HepG2 (cell line): ENCODE results near the gene LTK. TPM values are rescaled to one million over a fixed set of nuclear protein-coding genes. Genes with fewer than 3 reads are reported as not detected.

Source experiments
- KAT8 ChIP-seq: IDR thresholded peaks from 2 replicates; pipeline ENCODE4 v1.6.1; 2016; ENCODE audit warnings: missing genetic modification reagents, missing compliant biosample characterization
- RNF219 ChIP-seq: sonication (generic); formaldehyde crosslinking; IDR thresholded peaks from 2 replicates; pipeline ENCODE4 v1.5.0; 2020; ENCODE audit warnings: mild to moderate bottlenecking, missing genetic modification reagents
- TCF12 ChIP-seq, 2 experiments: fragments of 450-650 bp in 1 of 2; sonication (generic) in 1 of 2; formaldehyde crosslinking in 1 of 2; IDR thresholded peaks; 2 replicates each; pipeline versions ENCODE4 v1.6.1 to v1.8.0; 2017 to 2022; ENCODE audit warnings: antibody characterized with exemption in 1 of 2, mild to moderate bottlenecking in 1 of 2, missing genetic modification reagents in 1 of 2, moderate library complexity in 1 of 2
- ZGPAT ChIP-seq: IDR thresholded peaks from 2 replicates; pipeline ENCODE4 v1.6.1; 2016; ENCODE audit warnings: mild to moderate bottlenecking
- ZNF333 ChIP-seq: sonication (generic); formaldehyde crosslinking; IDR thresholded peaks from 2 replicates; pipeline ENCODE4 v1.4.0; 2020; ENCODE audit warnings: mild to moderate bottlenecking, missing genetic modification reagents, borderline replicate concordance
- ZNF382 ChIP-seq: sonication (generic); formaldehyde crosslinking; IDR thresholded peaks from 2 replicates; pipeline ENCODE4 v1.5.0; 2020; ENCODE audit warnings: missing genetic modification reagents, mild to moderate bottlenecking, borderline replicate concordance
- ZNF639 ChIP-seq: conservative IDR thresholded peaks from 2 replicates; pipeline ENCODE4 v1.6.1; 2018; ENCODE audit warnings: missing genetic modification reagents
- polyA plus RNA-seq, 8 experiments: library from polyadenylated mRNA; depleted of rRNA in 3 of 8; stranded (reverse) in 7 of 8; unstranded in 1 of 8; fragments of >200 nt; fragmentation: Illumina TruSeq in 4 of 8; extraction: Trizol in 4 of 8; gene quantifications; 2 replicates each; pipeline versions ENCODE4 v1.2.1 to v1.2.3, GENCODE V29; 2011 to 2016; ENCODE audit warnings: low read depth in 4 of 8, missing spikeins in 1 of 8, mixed read lengths in 1 of 8; ENCODE audit not compliant: insufficient read depth in 1 of 8
- total RNA-seq, 5 experiments: library from RNA; depleted of rRNA; stranded (reverse); fragments of >200 nt; fragmentation: Illumina TruSeq; extraction: Trizol; gene quantifications; 2 replicates each; pipeline ENCODE4 v1.2.3, GENCODE V29; 2016; ENCODE audit warnings: low read depth in 1 of 5
- TF ChIP-seq, protein P1 (sequence below): sonication (generic); formaldehyde crosslinking; IDR thresholded peaks from 2 replicates; pipeline ENCODE4 v1.8.0; 2022; ENCODE audit warnings: mild to moderate bottlenecking, missing genetic modification reagents, borderline replicate concordance
- TF ChIP-seq, protein P2 (sequence below): sonication (generic); formaldehyde crosslinking; IDR thresholded peaks from 2 replicates; pipeline ENCODE4 v1.5.0; 2020; ENCODE audit warnings: missing genetic modification reagents

Gene LTK
- total and polyA plus RNA-seq, 2 of the 13 experiments (the other 11 are each of a cell fraction or from before 2014, with no cell fraction given) = 0.01 TPM; not detected in 1

- TF ChIP-seq ZGPAT (CRISPR knock-in tag) = no peak
- no peak for TF ChIP-seq TCF12 (IDR thresholded peaks at IDR 0.05)
- TF ChIP-seq TCF12 (CRISPR knock-in tag; IDR thresholded peaks at IDR 0.05) = no peak
- no peak for TF ChIP-seq KAT8
- no peak for TF ChIP-seq ZNF382 (CRISPR knock-in tag)
- no peak for TF ChIP-seq ZNF333 (CRISPR knock-in tag)
- TF ChIP-seq ZNF639 (CRISPR knock-in tag) = no peak
- TF ChIP-seq RNF219 (CRISPR knock-in tag) = no peak
- TF ChIP-seq, protein P1, sequence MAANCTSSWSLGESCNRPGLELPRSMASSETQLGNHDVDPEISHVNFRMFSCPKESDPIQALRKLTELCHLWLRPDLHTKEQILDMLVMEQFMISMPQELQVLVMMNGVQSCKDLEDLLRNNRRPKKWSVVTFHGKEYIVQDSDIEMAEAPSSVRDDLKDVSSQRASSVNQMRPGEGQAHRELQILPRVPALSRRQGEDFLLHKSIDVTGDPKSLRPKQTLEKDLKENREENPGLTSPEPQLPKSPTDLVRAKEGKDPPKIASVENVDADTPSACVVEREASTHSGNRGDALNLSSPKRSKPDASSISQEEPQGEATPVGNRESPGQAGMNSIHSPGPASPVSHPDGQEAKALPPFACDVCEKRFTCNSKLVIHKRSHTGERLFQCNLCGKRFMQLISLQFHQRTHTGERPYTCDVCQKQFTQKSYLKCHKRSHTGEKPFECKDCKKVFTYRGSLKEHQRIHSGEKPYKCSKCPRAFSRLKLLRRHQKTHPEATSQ (CRISPR knock-in tag) = no peak
- TF ChIP-seq, protein P2, sequence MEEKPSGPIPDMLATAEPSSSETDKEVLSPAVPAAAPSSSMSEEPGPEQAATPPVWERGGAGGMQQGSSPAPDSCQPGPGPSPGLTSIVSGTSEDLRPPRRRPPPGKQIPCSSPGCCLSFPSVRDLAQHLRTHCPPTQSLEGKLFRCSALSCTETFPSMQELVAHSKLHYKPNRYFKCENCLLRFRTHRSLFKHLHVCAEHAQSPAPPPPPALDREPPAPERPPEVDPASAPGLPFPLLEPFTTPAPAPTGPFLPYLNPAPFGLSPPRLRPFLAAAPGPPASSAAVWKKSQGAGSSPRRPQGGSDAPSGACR (CRISPR knock-in tag) = no peak
Observed at GRCh38 chr15:41507820-41508290, 5.8 kb downstream of the LTK start (continued).
